ENCODE measurements around the gene RSPH1.

- TF ChIP-seq TAF1 (IDR thresholded peaks at IDR 0.05; ENCODE audit: low read depth) (no peak), YY1 (IDR thresholded peaks at IDR 0.05; ENCODE audit: low read depth) (no peak), ZBTB7A (IDR thresholded peaks at IDR 0.05; ENCODE audit: low read depth) (no peak), NFIC (IDR thresholded peaks at IDR 0.05) (no peak), MAX (IDR thresholded peaks at IDR 0.05) (no peak), RAD21 (IDR thresholded peaks at IDR 0.05; ENCODE audit: low read depth) (no peak), USF1 (IDR thresholded peaks at IDR 0.05) (no peak), FOXM1 (IDR thresholded peaks at IDR 0.05; ENCODE audit: borderline replicate concordance, low read depth) (no peak), EP300 (IDR thresholded peaks at IDR 0.05; ENCODE audit: borderline replicate concordance) (no peak), CEBPB (IDR thresholded peaks at IDR 0.05) (no peak), EGR1 (IDR thresholded peaks at IDR 0.05) (no peak)
- TF ChIP-seq, protein P1, sequence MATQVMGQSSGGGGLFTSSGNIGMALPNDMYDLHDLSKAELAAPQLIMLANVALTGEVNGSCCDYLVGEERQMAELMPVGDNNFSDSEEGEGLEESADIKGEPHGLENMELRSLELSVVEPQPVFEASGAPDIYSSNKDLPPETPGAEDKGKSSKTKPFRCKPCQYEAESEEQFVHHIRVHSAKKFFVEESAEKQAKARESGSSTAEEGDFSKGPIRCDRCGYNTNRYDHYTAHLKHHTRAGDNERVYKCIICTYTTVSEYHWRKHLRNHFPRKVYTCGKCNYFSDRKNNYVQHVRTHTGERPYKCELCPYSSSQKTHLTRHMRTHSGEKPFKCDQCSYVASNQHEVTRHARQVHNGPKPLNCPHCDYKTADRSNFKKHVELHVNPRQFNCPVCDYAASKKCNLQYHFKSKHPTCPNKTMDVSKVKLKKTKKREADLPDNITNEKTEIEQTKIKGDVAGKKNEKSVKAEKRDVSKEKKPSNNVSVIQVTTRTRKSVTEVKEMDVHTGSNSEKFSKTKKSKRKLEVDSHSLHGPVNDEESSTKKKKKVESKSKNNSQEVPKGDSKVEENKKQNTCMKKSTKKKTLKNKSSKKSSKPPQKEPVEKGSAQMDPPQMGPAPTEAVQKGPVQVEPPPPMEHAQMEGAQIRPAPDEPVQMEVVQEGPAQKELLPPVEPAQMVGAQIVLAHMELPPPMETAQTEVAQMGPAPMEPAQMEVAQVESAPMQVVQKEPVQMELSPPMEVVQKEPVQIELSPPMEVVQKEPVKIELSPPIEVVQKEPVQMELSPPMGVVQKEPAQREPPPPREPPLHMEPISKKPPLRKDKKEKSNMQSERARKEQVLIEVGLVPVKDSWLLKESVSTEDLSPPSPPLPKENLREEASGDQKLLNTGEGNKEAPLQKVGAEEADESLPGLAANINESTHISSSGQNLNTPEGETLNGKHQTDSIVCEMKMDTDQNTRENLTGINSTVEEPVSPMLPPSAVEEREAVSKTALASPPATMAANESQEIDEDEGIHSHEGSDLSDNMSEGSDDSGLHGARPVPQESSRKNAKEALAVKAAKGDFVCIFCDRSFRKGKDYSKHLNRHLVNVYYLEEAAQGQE (IDR thresholded peaks at IDR 0.05; ENCODE audit: low read depth): no peak
These were observed 67.0 kb downstream of the RSPH1 start for GRCh38 chr21:42429021-42429420.
